K562 (cell line): ENCODE data around the gene TMCO4. TPM values are rescaled to one million over a fixed set of nuclear protein-coding genes. Genes with fewer than 3 reads are reported as not detected.

Source experiments
- CHCHD3 ChIP-seq: fragments of 250-450 bp; sonication (Bioruptor Pico); IDR thresholded peaks from 2 replicates; pipeline ENCODE4 v2.1.2; 2022; ENCODE audit warnings: mild to moderate bottlenecking
- E2F4 ChIP-seq: sonication (generic); formaldehyde crosslinking; IDR thresholded peaks from 2 replicates; pipeline ENCODE4 v1.8.0; 2022; ENCODE audit warnings: mild to moderate bottlenecking, low read depth, missing genetic modification reagents
- GATAD2A ChIP-seq: fragments of 450-650 bp; IDR thresholded peaks from 2 replicates; pipeline ENCODE4 v1.6.1; 2017
- POLR3G ChIP-seq: IDR thresholded peaks from 2 replicates; pipeline ENCODE4 v1.6.1; 2011; ENCODE audit not compliant: insufficient read length, insufficient replicate concordance; ENCODE audit errors: extremely low read depth
- SNRNP70 ChIP-seq: fragments of 200-400 bp; formaldehyde crosslinking; optimal IDR thresholded peaks from 2 replicates; pipeline ENCODE3; 2017; ENCODE audit warnings: low read depth, low read length
- TAF1 ChIP-seq: IDR thresholded peaks from 2 replicates; pipeline ENCODE4 v1.6.1; 2011; ENCODE audit warnings: mild to moderate bottlenecking, low read length, moderate library complexity; ENCODE audit not compliant: insufficient read depth, control insufficient read depth, severe bottlenecking; ENCODE audit errors: extremely low read depth
- XRCC3 ChIP-seq: fragments of 450-650 bp; IDR thresholded peaks from 2 replicates; pipeline ENCODE4 v1.6.1; 2017; ENCODE audit warnings: mild to moderate bottlenecking, moderate library complexity
- ZBTB12 ChIP-seq: fragments of 250-450 bp; sonication (Bioruptor Pico); IDR thresholded peaks from 2 replicates; pipeline ENCODE4 v1.4.0; 2020
- ZNF121 ChIP-seq: sonication (generic); formaldehyde crosslinking; conservative IDR thresholded peaks from 2 replicates; pipeline ENCODE4 v1.8.0; 2022; ENCODE audit warnings: missing genetic modification reagents
- ZNF398 ChIP-seq: fragments of 250-450 bp; sonication (Bioruptor Pico); IDR thresholded peaks from 2 replicates; pipeline ENCODE4 v1.8.0; 2021; ENCODE audit warnings: moderate library complexity, mild to moderate bottlenecking, inconsistent platforms
- polyA plus RNA-seq, 8 experiments: library from polyadenylated mRNA; depleted of rRNA in 4 of 8; stranded (reverse) in 5 of 8; unstranded in 3 of 8; fragments of >200 nt; fragmentation: Nextera tagmentation in 2 of 8; fragmentation: Illumina TruSeq in 1 of 8; extraction: Ambion mirVana in 2 of 8; extraction: Trizol in 1 of 8; gene quantifications; 2 replicates each; pipeline versions ENCODE4 v1.2.1 to v1.2.3, GENCODE V29; 2011 to 2014; ENCODE audit warnings: inconsistent platforms in 1 of 8, missing spikeins in 1 of 8
- total RNA-seq, 7 experiments: library from RNA; depleted of rRNA in 6 of 7; stranded (reverse); fragments of >200 nt in 6 of 7; fragmentation: Illumina TruSeq in 2 of 7; extraction: Trizol in 2 of 7; gene quantifications; 2 replicates each; pipeline versions ENCODE4 v1.2.1 to v1.2.3, GENCODE V29; 2011 to 2021; ENCODE audit warnings: low replicate concordance in 1 of 7
- TF ChIP-seq, protein P1 (sequence below): fragments of 450-650 bp; formaldehyde crosslinking; IDR thresholded peaks from 2 replicates; pipeline ENCODE4 v1.4.0; 2020; ENCODE audit warnings: mild to moderate bottlenecking, moderate library complexity
- TF ChIP-seq, protein P2 (sequence below): sonication (generic); formaldehyde crosslinking; IDR thresholded peaks from 2 replicates; pipeline ENCODE4 v1.8.1; 2023; ENCODE audit warnings: mild to moderate bottlenecking, missing genetic modification reagents

Gene TMCO4
- total and polyA plus RNA-seq, 9 of the 15 experiments (the other 6 are each of a cell fraction or from before 2014, with no cell fraction given): 0.06 to 2.1 (median 1.2) TPM

GRCh38 chr1:19764848-19765247 lies 34.9 kb downstream of the TMCO4 start (continued):
- TF ChIP-seq ZNF398 (CRISPR knock-in tag) (no peak), GATAD2A (no peak), E2F4 (no peak), CHCHD3 (no peak), TAF1 (no peak), SNRNP70 (no peak), ZBTB12 (CRISPR knock-in tag) (no peak), POLR3G (no peak), XRCC3 (no peak), ZNF121 (no peak)
- TF ChIP-seq, protein P1, sequence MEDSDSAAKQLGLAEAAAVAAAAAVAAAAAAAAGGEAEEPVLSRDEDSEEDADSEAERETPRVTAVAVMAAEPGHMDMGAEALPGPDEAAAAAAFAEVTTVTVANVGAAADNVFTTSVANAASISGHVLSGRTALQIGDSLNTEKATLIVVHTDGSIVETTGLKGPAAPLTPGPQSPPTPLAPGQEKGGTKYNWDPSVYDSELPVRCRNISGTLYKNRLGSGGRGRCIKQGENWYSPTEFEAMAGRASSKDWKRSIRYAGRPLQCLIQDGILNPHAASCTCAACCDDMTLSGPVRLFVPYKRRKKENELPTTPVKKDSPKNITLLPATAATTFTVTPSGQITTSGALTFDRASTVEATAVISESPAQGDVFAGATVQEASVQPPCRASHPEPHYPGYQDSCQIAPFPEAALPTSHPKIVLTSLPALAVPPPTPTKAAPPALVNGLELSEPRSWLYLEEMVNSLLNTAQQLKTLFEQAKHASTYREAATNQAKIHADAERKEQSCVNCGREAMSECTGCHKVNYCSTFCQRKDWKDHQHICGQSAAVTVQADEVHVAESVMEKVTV (CRISPR knock-in tag): no peak
- TF ChIP-seq, protein P2, sequence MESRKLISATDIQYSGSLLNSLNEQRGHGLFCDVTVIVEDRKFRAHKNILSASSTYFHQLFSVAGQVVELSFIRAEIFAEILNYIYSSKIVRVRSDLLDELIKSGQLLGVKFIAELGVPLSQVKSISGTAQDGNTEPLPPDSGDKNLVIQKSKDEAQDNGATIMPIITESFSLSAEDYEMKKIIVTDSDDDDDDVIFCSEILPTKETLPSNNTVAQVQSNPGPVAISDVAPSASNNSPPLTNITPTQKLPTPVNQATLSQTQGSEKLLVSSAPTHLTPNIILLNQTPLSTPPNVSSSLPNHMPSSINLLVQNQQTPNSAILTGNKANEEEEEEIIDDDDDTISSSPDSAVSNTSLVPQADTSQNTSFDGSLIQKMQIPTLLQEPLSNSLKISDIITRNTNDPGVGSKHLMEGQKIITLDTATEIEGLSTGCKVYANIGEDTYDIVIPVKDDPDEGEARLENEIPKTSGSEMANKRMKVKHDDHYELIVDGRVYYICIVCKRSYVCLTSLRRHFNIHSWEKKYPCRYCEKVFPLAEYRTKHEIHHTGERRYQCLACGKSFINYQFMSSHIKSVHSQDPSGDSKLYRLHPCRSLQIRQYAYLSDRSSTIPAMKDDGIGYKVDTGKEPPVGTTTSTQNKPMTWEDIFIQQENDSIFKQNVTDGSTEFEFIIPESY (CRISPR knock-in tag): no peak
